ENCODE results near the gene TAX1BP3. TPM values are rescaled to one million over a fixed set of nuclear protein-coding genes. Genes with fewer than 3 reads are reported as not detected.

The TAX1BP3 gene
- total RNA-seq, 4 donors from 2014 or later: 44.7 to 98.7 (median 74.0) TPM

DNA sequence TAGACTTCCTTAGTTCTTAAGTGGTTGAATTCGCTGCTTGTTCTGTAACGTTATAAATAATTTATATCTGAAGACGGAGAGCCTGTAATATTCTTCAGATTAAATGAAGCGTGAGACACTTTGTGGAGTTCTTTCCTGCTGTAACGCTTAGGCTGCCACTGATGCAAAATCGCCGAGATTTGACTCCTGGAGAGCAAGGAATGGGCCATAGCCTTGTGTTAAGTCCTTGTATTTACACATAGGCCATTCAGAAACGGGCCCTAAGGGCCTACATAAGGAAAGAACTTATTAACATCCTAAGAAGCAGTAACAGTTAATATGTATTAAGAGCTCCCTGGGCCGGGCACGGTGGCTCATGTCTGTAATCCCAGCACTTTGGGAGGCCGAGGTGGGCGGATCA, 1.2 kb upstream of the TAX1BP3 start:
- TF ChIP-seq, protein P1, sequence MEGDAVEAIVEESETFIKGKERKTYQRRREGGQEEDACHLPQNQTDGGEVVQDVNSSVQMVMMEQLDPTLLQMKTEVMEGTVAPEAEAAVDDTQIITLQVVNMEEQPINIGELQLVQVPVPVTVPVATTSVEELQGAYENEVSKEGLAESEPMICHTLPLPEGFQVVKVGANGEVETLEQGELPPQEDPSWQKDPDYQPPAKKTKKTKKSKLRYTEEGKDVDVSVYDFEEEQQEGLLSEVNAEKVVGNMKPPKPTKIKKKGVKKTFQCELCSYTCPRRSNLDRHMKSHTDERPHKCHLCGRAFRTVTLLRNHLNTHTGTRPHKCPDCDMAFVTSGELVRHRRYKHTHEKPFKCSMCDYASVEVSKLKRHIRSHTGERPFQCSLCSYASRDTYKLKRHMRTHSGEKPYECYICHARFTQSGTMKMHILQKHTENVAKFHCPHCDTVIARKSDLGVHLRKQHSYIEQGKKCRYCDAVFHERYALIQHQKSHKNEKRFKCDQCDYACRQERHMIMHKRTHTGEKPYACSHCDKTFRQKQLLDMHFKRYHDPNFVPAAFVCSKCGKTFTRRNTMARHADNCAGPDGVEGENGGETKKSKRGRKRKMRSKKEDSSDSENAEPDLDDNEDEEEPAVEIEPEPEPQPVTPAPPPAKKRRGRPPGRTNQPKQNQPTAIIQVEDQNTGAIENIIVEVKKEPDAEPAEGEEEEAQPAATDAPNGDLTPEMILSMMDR (IDR thresholded peaks at IDR 0.05): no peak
- no peak for TF ChIP-seq POLR2A (IDR thresholded peaks at IDR 0.05)
- Histone ChIP-seq H3K4me1 (peaks cover 9 to 12% of the 10 kb centered on the region in 2 donors), H3K36me3 (no peaks in the 10 kb centered on the region), H3K9me3 (no peaks in the 10 kb centered on the region), H3K27me3 (no peaks in the 10 kb centered on the region), H3K4me3 (peak overlapping the region; percentile 88 to 96), H3K27ac (peak overlapping the region in 1 of 2 donors; percentile 99)
- no peak for DNase-seq
- intact Hi-C loops (cut with DNase I; ENCODE audit: low total_unique reads): no loop called here

DNA sequence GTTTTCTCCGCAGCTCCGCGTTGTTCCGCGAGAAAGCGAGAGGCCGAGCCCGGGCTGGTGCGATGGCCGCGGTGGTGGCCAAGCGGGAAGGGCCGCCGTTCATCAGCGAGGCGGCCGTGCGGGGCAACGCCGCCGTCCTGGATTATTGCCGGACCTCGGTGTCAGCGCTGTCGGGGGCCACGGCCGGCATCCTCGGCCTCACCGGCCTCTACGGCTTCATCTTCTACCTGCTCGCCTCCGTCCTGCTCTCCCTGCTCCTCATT, 638 bp upstream of the TAX1BP3 start:
- Histone ChIP-seq H3K27ac (peak overlapping the region; percentile 97 to 99), H3K36me3 (no peaks in the 10 kb centered on the region), H3K4me3 (peak overlapping the region; percentile 88 to 96), H3K27me3 (no peaks in the 10 kb centered on the region), H3K4me1 (peaks cover 9 to 12% of the 10 kb centered on the region in 2 donors), H3K9me3 (no peaks in the 10 kb centered on the region)
- DNase-seq: no peak
- TF ChIP-seq, protein P1 (IDR thresholded peaks at IDR 0.05): no peak
- no peak for TF ChIP-seq POLR2A (IDR thresholded peaks at IDR 0.05)
- intact Hi-C loops (cut with DNase I; ENCODE audit: low total_unique reads): no loop called here

DNA sequence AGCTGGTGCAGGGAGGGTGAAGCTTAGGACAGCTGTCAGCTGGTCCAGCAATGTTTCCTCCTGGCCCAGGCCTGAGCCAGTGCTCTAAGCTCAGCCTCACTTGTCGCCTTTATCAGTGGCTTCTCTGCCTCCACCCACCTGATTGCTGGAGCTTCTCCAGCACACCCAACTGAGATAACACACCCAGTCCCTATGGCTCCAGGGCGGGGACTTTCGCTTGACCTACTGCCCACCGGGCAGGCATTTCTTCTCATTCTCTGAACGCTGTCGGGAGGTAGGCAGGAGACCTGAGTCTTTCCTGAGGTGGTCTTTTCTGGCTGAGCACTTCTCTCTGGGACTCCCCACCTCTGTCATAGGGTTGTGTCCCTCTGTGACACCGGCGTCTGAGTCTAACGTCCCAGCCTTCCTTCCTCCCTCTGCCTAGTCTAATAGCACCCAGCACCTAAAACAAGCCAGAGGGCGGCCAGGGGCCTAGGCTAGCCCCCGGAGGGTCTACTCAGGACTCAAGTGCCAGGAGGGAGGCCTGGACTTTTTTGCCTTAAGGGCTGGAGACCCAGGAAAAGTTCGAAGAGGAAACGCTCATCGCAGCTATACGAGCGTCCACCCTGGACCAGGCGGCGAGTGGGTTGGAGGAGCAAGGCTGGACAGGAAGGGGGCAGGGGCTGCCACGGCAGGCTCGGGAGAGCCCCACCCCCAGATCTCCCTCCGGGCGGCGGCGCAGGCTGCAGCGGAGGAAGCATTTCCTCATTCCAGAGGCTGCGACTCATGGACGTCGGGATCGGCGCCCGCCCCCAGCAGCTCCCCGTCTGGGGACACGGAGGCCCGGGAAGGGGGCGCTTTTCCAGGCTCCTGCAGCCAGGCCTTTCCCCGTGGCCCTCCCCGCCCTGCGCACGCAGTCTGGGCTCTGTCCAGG, 756 bp downstream of the TAX1BP3 start:
- Histone ChIP-seq H3K27me3 (no peaks in the 10 kb centered on the region), H3K4me1 (peaks cover 9 to 12% of the 10 kb centered on the region in 2 donors), H3K4me3 (peak overlapping the region; percentile 88 to 96), H3K27ac (peak overlapping the region; percentile 97 to 99), H3K36me3 (no peaks in the 10 kb centered on the region), H3K9me3 (no peaks in the 10 kb centered on the region)
- TF ChIP-seq, protein P1 (IDR thresholded peaks at IDR 0.05): no peak
- no peak for TF ChIP-seq POLR2A (IDR thresholded peaks at IDR 0.05)
- peak; percentile 91 to 94 for DNase-seq
- intact Hi-C loops (cut with DNase I; ENCODE audit: low total_unique reads): no loop called here

DNA sequence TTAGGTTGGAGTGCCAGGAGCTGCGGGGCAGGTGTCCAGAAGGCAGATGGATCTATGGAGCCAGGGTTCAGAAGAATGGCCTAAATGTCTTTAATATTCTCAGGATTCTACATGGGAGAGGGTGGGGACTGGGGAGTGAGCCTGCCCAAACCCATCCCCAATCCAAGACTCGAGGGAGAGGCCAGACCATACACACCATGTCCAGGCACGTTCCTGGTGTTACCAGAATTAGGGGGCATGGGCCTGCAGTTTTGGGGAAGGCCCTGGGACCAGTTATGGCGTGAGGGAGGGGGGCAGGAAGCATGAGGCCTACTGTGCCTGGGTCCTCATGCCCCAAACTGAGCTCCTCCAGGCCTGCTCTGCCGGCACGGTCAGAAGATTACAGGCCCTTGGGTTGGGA, 1.9 kb downstream of the TAX1BP3 start:
- intact Hi-C loops (cut with DNase I; ENCODE audit: low total_unique reads): no loop called here
- TF ChIP-seq POLR2A (IDR thresholded peaks at IDR 0.05): no peak
- TF ChIP-seq, protein P1 (IDR thresholded peaks at IDR 0.05): no peak
- H3K4me3 ChIP-seq: peak overlapping the region in 1 of 2 donors; percentile 96
- no peaks in the 10 kb centered on the region for H3K36me3 ChIP-seq
- no peaks in the 10 kb centered on the region for H3K9me3 ChIP-seq
- H3K27ac ChIP-seq: peak overlapping the region; percentile 97 to 99
- DNase-seq: no peak
- no peaks in the 10 kb centered on the region for H3K27me3 ChIP-seq
- H3K4me1 ChIP-seq: peaks cover 9 to 12% of the 10 kb centered on the region in 2 donors

DNA sequence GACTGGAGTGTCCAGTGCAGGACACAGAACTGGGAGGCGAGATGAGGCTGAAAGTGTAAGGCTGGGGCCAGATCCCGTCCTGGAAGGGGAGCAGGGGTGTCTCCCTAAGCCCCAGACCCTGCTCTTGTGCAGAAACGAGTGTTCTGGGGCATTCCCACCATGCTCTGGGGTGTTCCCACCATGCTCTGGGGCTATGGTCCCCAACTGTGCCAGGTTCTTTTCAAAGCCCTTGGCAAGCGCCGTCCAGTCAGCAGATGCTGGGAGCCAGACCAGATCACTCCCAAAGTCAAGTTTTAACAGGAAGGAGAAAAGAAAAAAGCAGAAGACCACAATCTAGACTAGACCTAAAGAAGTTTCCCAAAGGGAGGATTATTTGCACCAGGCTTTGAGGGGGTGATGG, 2.5 kb downstream of the TAX1BP3 start:
- H3K27ac ChIP-seq: peak overlapping the region; percentile 33 to 97
- no peaks in the 10 kb centered on the region for H3K36me3 ChIP-seq
- peak in 1 of 2 donors; percentile 50 for DNase-seq
- H3K4me3 ChIP-seq: no peak overlapping the region
- no peaks in the 10 kb centered on the region for H3K9me3 ChIP-seq
- no peak for TF ChIP-seq POLR2A (IDR thresholded peaks at IDR 0.05)
- TF ChIP-seq, protein P1 (IDR thresholded peaks at IDR 0.05): no peak
- peaks cover 9 to 12% of the 10 kb centered on the region in 2 donors for H3K4me1 ChIP-seq
- intact Hi-C loops (cut with DNase I; ENCODE audit: low total_unique reads): no loop called here
- H3K27me3 ChIP-seq: no peaks in the 10 kb centered on the region
